Inflammatory macrophage treated with lipopolysaccharide for 4 hours (primary cell): Measurements from ENCODE around the gene SUGP2.
A peak's percentile ranks its signal among the peaks of the same experiment; 100 is the strongest.

Experiments used
- DNase-seq: peaks from one replicate; pipeline ENCODE4 v3.0.0-alpha.2; 2020

The SUGP2 gene

GRCh38 chr19:19033426-19034203, at the start of gene SUGP2, which contains the start of gene ARMC6:
SUGP2 (minus strand) TSS chr19:19033517; CDS start chr19:19031071, 2,446 bp downstream.
ARMC6 (plus strand) TSS chr19:19033603; CDS start chr19:19034210, 607 bp downstream.
- DNase-seq: peak; percentile 90

- DNase-seq: no peak
These were observed 48.4 kb upstream of the SUGP2 start for GRCh38 chr19:19081642-19082151.

- no peak for DNase-seq
These were observed 46.3 kb upstream of the SUGP2 start for GRCh38 chr19:19079571-19079970.

GRCh38 chr19:19078801-19079200, 45.5 kb upstream of the SUGP2 start:
- no peak for DNase-seq

- DNase-seq: peak; percentile 53
These were observed 43.8 kb upstream of the SUGP2 start for GRCh38 chr19:19077103-19077502.

- DNase-seq: no peak
These were observed 43.2 kb upstream of the SUGP2 start for GRCh38 chr19:19076476-19076875.

- no peak for DNase-seq
These were observed 41.8 kb upstream of the SUGP2 start for GRCh38 chr19:19075126-19075525.

GRCh38 chr19:19074196-19074882, 41.0 kb upstream of the SUGP2 start:
- no peak for DNase-seq

- DNase-seq: no peak
These were observed 38.6 kb upstream of the SUGP2 start for GRCh38 chr19:19071897-19072296.

GRCh38 chr19:19068659-19069654, 35.6 kb upstream of the SUGP2 start:
- no peak for DNase-seq

- DNase-seq: peak; percentile 34
These were observed 34.2 kb upstream of the SUGP2 start for GRCh38 chr19:19067276-19068072.

GRCh38 chr19:19064811-19065745, 31.8 kb upstream of the SUGP2 start:
- DNase-seq: peak; percentile 13

GRCh38 chr19:19064098-19064722, 30.9 kb upstream of the SUGP2 start:
- no peak for DNase-seq

GRCh38 chr19:19063183-19064097, 30.1 kb upstream of the SUGP2 start, which contains the start of gene SLC25A42:
SLC25A42 (plus strand) TSS chr19:19063994; CDS start chr19:19096125, 32,131 bp downstream.
- peak; percentile 99 for DNase-seq

- no peak for DNase-seq
These were observed 29.3 kb upstream of the SUGP2 start for GRCh38 chr19:19062454-19063182.

- DNase-seq: no peak
These were observed 28.2 kb upstream of the SUGP2 start for GRCh38 chr19:19061506-19061905.

- DNase-seq: no peak
These were observed 26.7 kb upstream of the SUGP2 start for GRCh38 chr19:19059837-19060611.
